DND-41 (cell line): ENCODE measurements around the gene HSD3B1.

ENCODE experiments used
- ATAC-seq: fragments of 200-7000 bp; cut with Tn5 transposase; 3 replicates; pipeline ENCODE4 v1.9.1; 2021; ENCODE audit warnings: low read depth; ENCODE audit not compliant: insufficient read depth
- DNase-seq: peaks from one replicate; pipeline ENCODE4 v3.0.0-alpha.2; 2020
- H2AFZ ChIP-seq: 2 replicates; pipeline ENCODE4 v1.6.0; 2012; ENCODE audit warnings: low read depth, low read length
- H3K27ac ChIP-seq: 2 replicates; pipeline ENCODE4 v1.5.1; 2012; ENCODE audit warnings: low read length, inconsistent platforms
- H3K27me3 ChIP-seq: fragments of 200-600 bp; sonication (generic); 2 replicates; pipeline ENCODE4 v1.6.0; 2012; ENCODE audit warnings: low read length, mild to moderate bottlenecking, inconsistent platforms; ENCODE audit not compliant: insufficient read depth, poor library complexity
- H3K36me3 ChIP-seq: 2 replicates; pipeline ENCODE4 v1.5.1; 2012; ENCODE audit warnings: low read length, inconsistent platforms; ENCODE audit not compliant: insufficient read depth
- H3K4me1 ChIP-seq: 2 replicates; pipeline ENCODE4 v1.5.1; 2012; ENCODE audit warnings: mild to moderate bottlenecking, low read length; ENCODE audit not compliant: insufficient read depth
- H3K4me2 ChIP-seq: 2 replicates; pipeline ENCODE4 v1.6.0; 2012; ENCODE audit warnings: mild to moderate bottlenecking, moderate library complexity, low read length, inconsistent platforms; ENCODE audit not compliant: insufficient read depth
- H3K4me3 ChIP-seq, 2 experiments: fragments of 200-600 bp in 1 of 2; shearing (Covaris generic) in 1 of 2; 2 replicates each; pipeline ENCODE4 v1.5.1; 2012 to 2016; ENCODE audit warnings: inconsistent platforms in 2 of 2, low read length in 2 of 2, mild to moderate bottlenecking in 2 of 2, low read depth in 1 of 2, moderate library complexity in 1 of 2
- H3K79me2 ChIP-seq: 2 replicates; pipeline ENCODE4 v1.6.0; 2012; ENCODE audit warnings: low read length, inconsistent platforms; ENCODE audit not compliant: insufficient read depth
- H3K9ac ChIP-seq: 2 replicates; pipeline ENCODE4 v1.6.0; 2012; ENCODE audit warnings: low read depth, mild to moderate bottlenecking, inconsistent platforms, low read length, moderate library complexity
- H3K9me3 ChIP-seq: 2 replicates; pipeline ENCODE4 v1.5.1; 2012; ENCODE audit warnings: low read length, moderate library complexity, mild to moderate bottlenecking, inconsistent platforms; ENCODE audit not compliant: insufficient read depth, severe bottlenecking
- H4K20me1 ChIP-seq: 2 replicates; pipeline ENCODE4 v1.6.0; 2012; ENCODE audit warnings: low read length; ENCODE audit not compliant: insufficient read depth
- EZH2 ChIP-seq: IDR thresholded peaks from 3 replicates; pipeline ENCODE4 v1.6.1; 2012; ENCODE audit warnings: borderline replicate concordance, low read depth, mild to moderate bottlenecking, moderate library complexity, low read length, inconsistent platforms; ENCODE audit not compliant: severe bottlenecking
- TF ChIP-seq, protein P1 (sequence below): IDR thresholded peaks from 2 replicates; pipeline ENCODE4 v1.5.1; 2012; ENCODE audit warnings: borderline replicate concordance, low read length, moderate library complexity, mild to moderate bottlenecking; ENCODE audit not compliant: poor library complexity, severe bottlenecking; ENCODE audit errors: extremely low read depth

HSD3B1 gene

GRCh38 chr1:119477710-119478109 is 29.3 kb upstream of the HSD3B1 start:
- H3K4me1 ChIP-seq, result no peaks in the 10 kb centered on the region
- DNase-seq (no peak), ATAC-seq (no peak)
- no peak overlapping the region for H3K9ac ChIP-seq
- no peak overlapping the region for H3K27ac ChIP-seq
- H3K4me3 ChIP-seq, result no peak overlapping the region
- H2AFZ ChIP-seq, result no peak overlapping the region
- no peaks in the 10 kb centered on the region for H3K79me2 ChIP-seq
- H3K4me2 ChIP-seq, result no peak overlapping the region
- no peaks in the 10 kb centered on the region for H3K9me3 ChIP-seq
- no peaks in the 10 kb centered on the region for H4K20me1 ChIP-seq
- no peaks in the 10 kb centered on the region for H3K27me3 ChIP-seq
- H3K36me3 ChIP-seq, result no peaks in the 10 kb centered on the region
- TF ChIP-seq EZH2, result no peak
- TF ChIP-seq, protein P1, sequence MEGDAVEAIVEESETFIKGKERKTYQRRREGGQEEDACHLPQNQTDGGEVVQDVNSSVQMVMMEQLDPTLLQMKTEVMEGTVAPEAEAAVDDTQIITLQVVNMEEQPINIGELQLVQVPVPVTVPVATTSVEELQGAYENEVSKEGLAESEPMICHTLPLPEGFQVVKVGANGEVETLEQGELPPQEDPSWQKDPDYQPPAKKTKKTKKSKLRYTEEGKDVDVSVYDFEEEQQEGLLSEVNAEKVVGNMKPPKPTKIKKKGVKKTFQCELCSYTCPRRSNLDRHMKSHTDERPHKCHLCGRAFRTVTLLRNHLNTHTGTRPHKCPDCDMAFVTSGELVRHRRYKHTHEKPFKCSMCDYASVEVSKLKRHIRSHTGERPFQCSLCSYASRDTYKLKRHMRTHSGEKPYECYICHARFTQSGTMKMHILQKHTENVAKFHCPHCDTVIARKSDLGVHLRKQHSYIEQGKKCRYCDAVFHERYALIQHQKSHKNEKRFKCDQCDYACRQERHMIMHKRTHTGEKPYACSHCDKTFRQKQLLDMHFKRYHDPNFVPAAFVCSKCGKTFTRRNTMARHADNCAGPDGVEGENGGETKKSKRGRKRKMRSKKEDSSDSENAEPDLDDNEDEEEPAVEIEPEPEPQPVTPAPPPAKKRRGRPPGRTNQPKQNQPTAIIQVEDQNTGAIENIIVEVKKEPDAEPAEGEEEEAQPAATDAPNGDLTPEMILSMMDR, result no peak

DNA sequence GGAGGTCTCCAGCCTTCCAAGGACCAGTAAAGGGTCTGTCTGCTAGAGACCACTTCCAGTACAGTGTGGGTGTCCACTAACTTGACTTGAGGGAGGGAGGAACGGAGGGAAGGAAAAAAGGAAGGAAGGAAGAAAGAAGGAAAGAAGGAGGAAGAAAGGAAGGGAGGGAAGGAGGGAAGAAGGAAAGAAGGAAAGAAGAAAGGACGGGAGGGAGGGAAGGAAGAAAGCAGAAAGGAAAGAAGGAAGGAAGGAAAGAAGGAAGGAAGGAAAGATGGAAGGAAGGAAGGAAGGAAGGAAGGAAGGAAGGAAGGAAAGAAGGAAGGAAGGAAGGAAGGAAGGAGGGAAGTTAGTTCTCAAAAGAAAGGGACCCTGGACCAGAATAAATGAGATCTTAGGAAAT is 26.8 kb upstream of the HSD3B1 start:
- Histone ChIP-seq H3K4me1 (no peaks in the 10 kb centered on the region), H3K9ac (no peak overlapping the region), H3K79me2 (no peaks in the 10 kb centered on the region), H2AFZ (no peak overlapping the region), H3K36me3 (no peaks in the 10 kb centered on the region), H3K9me3 (no peaks in the 10 kb centered on the region), H3K27ac (no peak overlapping the region), H4K20me1 (no peaks in the 10 kb centered on the region), H3K27me3 (peaks cover 7% of the 10 kb centered on the region), H3K4me3 (no peak overlapping the region), H3K4me2 (no peak overlapping the region)
- no peak for ATAC-seq
- DNase-seq, result no peak
- TF ChIP-seq, protein P1, result no peak
- TF ChIP-seq EZH2, result no peak

GRCh38 chr1:119481951-119482350 is 25.1 kb upstream of the HSD3B1 start:
- Histone ChIP-seq H3K27me3 (peaks cover 13% of the 10 kb centered on the region), H2AFZ (no peak overlapping the region), H3K36me3 (no peaks in the 10 kb centered on the region), H3K9me3 (no peaks in the 10 kb centered on the region), H3K27ac (no peak overlapping the region), H3K79me2 (no peaks in the 10 kb centered on the region), H3K9ac (no peak overlapping the region), H3K4me2 (no peak overlapping the region), H3K4me1 (no peaks in the 10 kb centered on the region), H4K20me1 (no peaks in the 10 kb centered on the region), H3K4me3 (no peak overlapping the region)
- ATAC-seq, result no peak
- TF ChIP-seq, protein P1, result no peak
- TF ChIP-seq EZH2, result no peak
- DNase-seq, result no peak
